Loucy (cell line): ENCODE data around the gene FAM13A.

Experiments
- H2AFZ ChIP-seq: fragments of 200-600 bp; sonication (generic); 2 replicates; pipeline ENCODE4 v1.6.0; 2016; ENCODE audit warnings: antibody characterized with exemption, mild to moderate bottlenecking, low read length, moderate library complexity
- H3F3A ChIP-seq: fragments of 200-600 bp; 2 replicates; pipeline ENCODE4 v1.6.0; 2016; ENCODE audit warnings: antibody characterized with exemption, low read depth, mild to moderate bottlenecking
- H3K27me3 ChIP-seq: fragments of 200-600 bp; sonication (generic); 2 replicates; pipeline ENCODE4 v1.6.1; 2014; ENCODE audit warnings: low read length, mild to moderate bottlenecking; ENCODE audit not compliant: insufficient read depth, poor library complexity, severe bottlenecking
- H3K36me3 ChIP-seq: fragments of 200-600 bp; sonication (generic); 2 replicates; pipeline ENCODE4 v1.6.1; 2016; ENCODE audit warnings: low read length; ENCODE audit not compliant: insufficient read depth
- H3K4me1 ChIP-seq: fragments of 200-600 bp; sonication (generic); 2 replicates; pipeline ENCODE4 v1.5.1; 2014; ENCODE audit warnings: low read length, mild to moderate bottlenecking; ENCODE audit not compliant: insufficient read depth, poor library complexity, severe bottlenecking
- H3K4me2 ChIP-seq: fragments of 200-600 bp; sonication (generic); 2 replicates; pipeline ENCODE4 v1.6.0; 2014; ENCODE audit warnings: antibody characterized with exemption, low read length, low read depth, mild to moderate bottlenecking; ENCODE audit not compliant: poor library complexity, severe bottlenecking
- H3K4me3 ChIP-seq: fragments of 200-600 bp; sonication (generic); 2 replicates; pipeline ENCODE4 v1.5.1; 2014; ENCODE audit warnings: low read length, mild to moderate bottlenecking, mixed read lengths; ENCODE audit not compliant: poor library complexity, severe bottlenecking
- H3K79me2 ChIP-seq: fragments of 200-600 bp; sonication (generic); 2 replicates; pipeline ENCODE4 v1.6.1; 2014; ENCODE audit warnings: low read length; ENCODE audit not compliant: insufficient read depth
- H3K9ac ChIP-seq: fragments of 200-600 bp; sonication (generic); 2 replicates; pipeline ENCODE4 v1.6.0; 2014; ENCODE audit warnings: mild to moderate bottlenecking, low read depth, low read length, moderate library complexity; ENCODE audit not compliant: poor library complexity, severe bottlenecking
- H3K9me2 ChIP-seq: fragments of 200-600 bp; sonication (generic); replicated peaks from 2 replicates; pipeline ENCODE4 v1.6.1; 2016; ENCODE audit warnings: low read depth, low read length, mixed read lengths
- H3K9me3 ChIP-seq: fragments of 200-600 bp; sonication (generic); 2 replicates; pipeline ENCODE4 v1.6.1; 2014; ENCODE audit warnings: mild to moderate bottlenecking, antibody characterized with exemption, low read length, low read depth; ENCODE audit not compliant: insufficient read depth
- H4K20me1 ChIP-seq: fragments of 200-600 bp; sonication (generic); 2 replicates; pipeline ENCODE4 v1.6.0; 2014; ENCODE audit warnings: antibody characterized with exemption, low read length, mild to moderate bottlenecking; ENCODE audit not compliant: insufficient read depth, poor library complexity, severe bottlenecking
- CTCF ChIP-seq: fragments of 200-600 bp; sonication (generic); conservative IDR thresholded peaks from 2 replicates; pipeline ENCODE4 v1.5.1; 2014; ENCODE audit warnings: mild to moderate bottlenecking, antibody characterized with exemption, low read length
- EZH2phosphoT487 ChIP-seq: fragments of 200-600 bp; IDR thresholded peaks from 2 replicates; pipeline ENCODE4 v1.6.1; 2018; ENCODE audit warnings: antibody characterized with exemption, mild to moderate bottlenecking, moderate library complexity, borderline replicate concordance

Gene FAM13A

DNA sequence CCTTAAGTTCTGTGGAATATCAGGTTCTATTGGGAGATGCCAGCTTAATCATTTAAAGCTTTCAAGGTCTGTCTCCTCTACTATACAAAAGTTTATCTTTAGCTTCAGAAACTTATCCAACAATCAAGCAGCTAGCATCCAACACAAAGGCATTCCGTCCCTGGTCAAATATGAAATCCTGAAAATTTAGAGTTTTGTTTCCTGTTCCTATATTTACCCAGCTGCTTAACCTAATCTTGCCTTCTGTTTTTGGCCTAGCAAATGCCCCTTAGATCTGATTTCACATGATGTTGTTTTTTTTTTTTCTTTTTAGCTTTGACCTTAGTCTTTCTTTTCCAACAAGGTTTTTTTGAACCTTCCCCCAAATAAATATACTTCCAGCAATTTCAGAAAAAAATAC, 33.8 kb downstream of the FAM13A start:
- H2AFZ ChIP-seq, result no peak overlapping the region
- no peak overlapping the region for H3K4me2 ChIP-seq
- H3K27me3 ChIP-seq, result no peaks in the 10 kb centered on the region
- H3K4me3 ChIP-seq, result no peak overlapping the region
- no peaks in the 10 kb centered on the region for H3F3A ChIP-seq
- no peaks in the 10 kb centered on the region for H3K9me3 ChIP-seq
- H4K20me1 ChIP-seq, result no peaks in the 10 kb centered on the region
- H3K79me2 ChIP-seq, result no peaks in the 10 kb centered on the region
- no peaks in the 10 kb centered on the region for H3K4me1 ChIP-seq
- TF ChIP-seq EZH2phosphoT487 (no peak), CTCF (no peak)
- H3K9ac ChIP-seq, result no peak overlapping the region
- peaks cover 7% of the 10 kb centered on the region; the same call in 1 of the 2 replicates for H3K36me3 ChIP-seq
- H3K9me2 ChIP-seq, result no peaks in the 10 kb centered on the region

- Histone ChIP-seq H3K9me2 (no peaks in the 10 kb centered on the region), H3K9ac (no peak overlapping the region), H3K36me3 (peaks cover 7% of the 10 kb centered on the region; the same call in 1 of the 2 replicates), H3K79me2 (no peaks in the 10 kb centered on the region), H2AFZ (no peak overlapping the region), H3F3A (no peaks in the 10 kb centered on the region), H3K4me3 (no peak overlapping the region), H3K4me2 (no peak overlapping the region), H3K9me3 (no peaks in the 10 kb centered on the region), H3K27me3 (no peaks in the 10 kb centered on the region), H3K4me1 (no peaks in the 10 kb centered on the region), H4K20me1 (no peaks in the 10 kb centered on the region)
- no peak for TF ChIP-seq CTCF
These were observed 34.4 kb downstream of the FAM13A start for GRCh38 chr4:89022426-89023128.

DNA sequence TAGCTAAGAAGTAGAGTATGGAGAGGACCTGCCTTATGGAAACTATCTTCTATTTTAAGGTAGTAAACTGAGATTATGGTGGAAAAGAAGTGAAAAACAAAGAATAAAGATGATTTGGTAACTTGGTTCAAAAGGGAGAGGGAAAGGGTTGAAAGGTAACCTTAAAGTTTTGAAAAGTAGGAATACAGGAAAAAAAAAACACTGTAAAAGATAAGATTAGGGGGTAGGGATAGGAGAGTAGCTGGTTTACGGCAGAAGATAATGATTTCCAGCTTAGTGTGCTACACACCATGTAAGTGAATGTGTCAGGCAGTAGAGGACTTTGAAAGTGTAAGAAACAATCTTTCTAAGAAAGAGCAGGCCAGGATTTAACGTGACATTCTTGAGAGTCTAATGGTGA, 35.3 kb downstream of the FAM13A start:
- no peak overlapping the region for H3K4me2 ChIP-seq
- no peaks in the 10 kb centered on the region for H3K27me3 ChIP-seq
- H2AFZ ChIP-seq, result no peak overlapping the region
- H3K9me3 ChIP-seq, result no peaks in the 10 kb centered on the region
- H4K20me1 ChIP-seq, result no peaks in the 10 kb centered on the region
- H3K9ac ChIP-seq, result no peak overlapping the region
- no peak overlapping the region for H3K4me3 ChIP-seq
- no peak for TF ChIP-seq EZH2phosphoT487
- TF ChIP-seq CTCF, result no peak
- H3K4me1 ChIP-seq, result no peaks in the 10 kb centered on the region
- H3K9me2 ChIP-seq, result no peaks in the 10 kb centered on the region
- no peaks in the 10 kb centered on the region for H3F3A ChIP-seq
- peaks cover 7% of the 10 kb centered on the region; the same call in 1 of the 2 replicates for H3K36me3 ChIP-seq
- H3K79me2 ChIP-seq, result no peaks in the 10 kb centered on the region
